Small intestine (tissue), 7 donors: ENCODE data around the gene RYR2. TPM values are rescaled to one million over a fixed set of nuclear protein-coding genes. Genes with fewer than 3 reads are reported as not detected.
A peak's percentile ranks its signal among the peaks of the same experiment; 100 is the strongest.

ENCODE experiments used
- DNase-seq, 2 donors: peaks; one replicate each; pipeline versions ENCODE4 v3.0.0 to v3.0.0-alpha.2; 2013
- FAIRE-seq: peaks from 2 replicates; lab custom pipeline; 2012; peaks lifted over from hg19 to GRCh38; lab: Jason Lieb, UNC
- H3K27ac ChIP-seq, 3 donors: one replicate each; pipeline ENCODE4 v1.5.1; 2013; ENCODE audit warnings: low read length in 2 of 3, mild to moderate bottlenecking in 2 of 3, control low read depth in 1 of 3, inconsistent platforms in 1 of 3, low read depth in 1 of 3, moderate library complexity in 1 of 3
- H3K27me3 ChIP-seq, 3 donors: one replicate each; pipeline ENCODE4 v1.6.1; 2013; ENCODE audit warnings: low read length in 3 of 3, inconsistent platforms in 1 of 3; ENCODE audit not compliant: control insufficient read depth in 3 of 3, insufficient read depth in 3 of 3
- H3K36me3 ChIP-seq, 3 donors: one replicate each; pipeline ENCODE4 v1.6.1; 2013; ENCODE audit warnings: low read length in 3 of 3, inconsistent platforms in 1 of 3, low read depth in 1 of 3, mild to moderate bottlenecking in 1 of 3, moderate library complexity in 1 of 3; ENCODE audit not compliant: control insufficient read depth in 3 of 3, insufficient read depth in 2 of 3
- H3K4me1 ChIP-seq, 3 donors: one replicate each; pipeline ENCODE4 v1.6.1; 2013; ENCODE audit warnings: low read length in 2 of 3, inconsistent platforms in 1 of 3, low read depth in 1 of 3, mild to moderate bottlenecking in 1 of 3, moderate library complexity in 1 of 3; ENCODE audit not compliant: control insufficient read depth in 3 of 3, insufficient read depth in 2 of 3
- H3K4me3 ChIP-seq, 3 donors: one replicate each; pipeline ENCODE4 v1.5.1; 2013; ENCODE audit warnings: low read length in 3 of 3, control low read depth in 1 of 3, inconsistent platforms in 1 of 3, low read depth in 1 of 3, mild to moderate bottlenecking in 1 of 3, moderate library complexity in 1 of 3
- H3K9me3 ChIP-seq, 2 donors: one replicate each; pipeline ENCODE4 v1.6.1; 2013; ENCODE audit warnings: low read depth in 1 of 2, low read length in 1 of 2; ENCODE audit not compliant: control insufficient read depth in 2 of 2, insufficient read depth in 1 of 2
- WGBS, 3 donors: extraction: QIAGEN DNeasy Blood & Tissue Kit; methylation state at CpG; one replicate each; pipeline ENCODE4 v1.1.7; 2013; 5-methylcytosine and 5-hydroxymethylcytosine counted together
- polyA plus RNA-seq, 4 donors: library from polyadenylated mRNA; stranded (reverse) in 3 of 4; unstranded in 1 of 4; fragments of 200-250 nt in 3 of 4; fragments of 120-200 nt in 1 of 4; gene quantifications; one replicate each; pipeline versions ENCODE4 v1.2.1 to v1.2.3, GENCODE V29; 2013
- donor health status: healthy with polysubstance abuse.
- donor health status: control.
- donor health status: control.
- donor health status: Bipolar disorder and iron deficiency.
- donor health status: healthy.

The RYR2 gene
- polyA plus RNA-seq, 4 donors: 0.22 to 1.5 (median 0.62) TPM

GRCh38 chr1:237542525-237543418, 500.8 kb downstream of the RYR2 start:
- no peak for FAIRE-seq
- 56 to 69% (median 67%) methylated on average over 5 of the region's 5 CpGs for WGBS, 3 donors
- no peaks in the 10 kb centered on the region for H3K27me3 ChIP-seq
- DNase-seq: no peak
- no peaks in the 10 kb centered on the region for H3K9me3 ChIP-seq
- no peak overlapping the region for H3K27ac ChIP-seq
- no peaks in the 10 kb centered on the region for H3K36me3 ChIP-seq
- no peak overlapping the region for H3K4me3 ChIP-seq
- H3K4me1 ChIP-seq: no peaks in the 10 kb centered on the region

GRCh38 chr1:237553078-237553477, 511.1 kb downstream of the RYR2 start:
- Histone ChIP-seq H3K9me3 (no peaks in the 10 kb centered on the region), H3K27ac (no peak overlapping the region), H3K36me3 (no peaks in the 10 kb centered on the region), H3K27me3 (no peaks in the 10 kb centered on the region), H3K4me1 (no peaks in the 10 kb centered on the region), H3K4me3 (no peak overlapping the region)
- no peak for FAIRE-seq
- DNase-seq: no peak
- 69 to 92% (median 85%) methylated on average over 1 of the region's 1 CpG for WGBS, 3 donors

- 65 to 79% (median 71%) methylated on average over 3 of the region's 3 CpGs for WGBS, 3 donors
- no peaks in the 10 kb centered on the region for H3K27me3 ChIP-seq
- DNase-seq (no peak), FAIRE-seq (no peak)
- H3K4me3 ChIP-seq: no peak overlapping the region
- H3K27ac ChIP-seq: no peak overlapping the region
- H3K4me1 ChIP-seq: no peaks in the 10 kb centered on the region
- no peaks in the 10 kb centered on the region for H3K36me3 ChIP-seq
- no peaks in the 10 kb centered on the region for H3K9me3 ChIP-seq
These were observed 514.9 kb downstream of the RYR2 start for GRCh38 chr1:237556911-237557310.

- DNase-seq (peak; percentile 62 to 64), FAIRE-seq (peak; percentile 47)
- no peaks in the 10 kb centered on the region for H3K36me3 ChIP-seq
- no peak overlapping the region for H3K27ac ChIP-seq
- WGBS, 3 donors: 54 to 62% (median 59%) methylated on average over 4 of the region's 4 CpGs
- H3K4me3 ChIP-seq: no peak overlapping the region
- H3K27me3 ChIP-seq: no peaks in the 10 kb centered on the region
- H3K9me3 ChIP-seq: no peaks in the 10 kb centered on the region
- H3K4me1 ChIP-seq: no peaks in the 10 kb centered on the region
These were observed 520.3 kb downstream of the RYR2 start for GRCh38 chr1:237562242-237562823.

- Histone ChIP-seq H3K27ac (no peak overlapping the region), H3K27me3 (no peaks in the 10 kb centered on the region), H3K4me1 (no peaks in the 10 kb centered on the region), H3K9me3 (no peaks in the 10 kb centered on the region), H3K36me3 (no peaks in the 10 kb centered on the region), H3K4me3 (no peak overlapping the region)
- FAIRE-seq (no peak), DNase-seq (no peak)
- 58 to 64% (median 59%) methylated on average over 7 of the region's 7 CpGs for WGBS, 3 donors
These were observed 523.3 kb downstream of the RYR2 start for GRCh38 chr1:237565236-237565635.

- Histone ChIP-seq H3K4me1 (no peaks in the 10 kb centered on the region), H3K27me3 (no peaks in the 10 kb centered on the region), H3K36me3 (no peaks in the 10 kb centered on the region), H3K27ac (no peak overlapping the region), H3K4me3 (no peak overlapping the region), H3K9me3 (no peaks in the 10 kb centered on the region)
- WGBS, 3 donors: 74 to 88% (median 76%) methylated on average over 14 of the region's 14 CpGs
- FAIRE-seq: no peak
- no peak for DNase-seq
These were observed 524.6 kb downstream of the RYR2 start for GRCh38 chr1:237566581-237566980.

GRCh38 chr1:237568955-237569354, 527.0 kb downstream of the RYR2 start:
- no peaks in the 10 kb centered on the region for H3K36me3 ChIP-seq
- no peak for DNase-seq
- H3K9me3 ChIP-seq: no peaks in the 10 kb centered on the region
- no peaks in the 10 kb centered on the region for H3K4me1 ChIP-seq
- no peaks in the 10 kb centered on the region for H3K27me3 ChIP-seq
- no peak for FAIRE-seq
- H3K4me3 ChIP-seq: no peak overlapping the region
- 79 to 82% (median 79%) methylated on average over 9 of the region's 9 CpGs for WGBS, 3 donors
- no peak overlapping the region for H3K27ac ChIP-seq

GRCh38 chr1:237570530-237570929, 528.5 kb downstream of the RYR2 start:
- no peak overlapping the region for H3K4me3 ChIP-seq
- H3K36me3 ChIP-seq: no peaks in the 10 kb centered on the region
- H3K4me1 ChIP-seq: no peaks in the 10 kb centered on the region
- DNase-seq: no peak
- 87 to 91% (median 91%) methylated on average over 5 of the region's 5 CpGs for WGBS, 3 donors
- no peaks in the 10 kb centered on the region for H3K9me3 ChIP-seq
- no peak for FAIRE-seq
- H3K27ac ChIP-seq: no peak overlapping the region
- no peaks in the 10 kb centered on the region for H3K27me3 ChIP-seq
